ENCODE results near the gene MOSMO. TPM values are rescaled to one million over a fixed set of nuclear protein-coding genes. Genes with fewer than 3 reads are reported as not detected.

The MOSMO gene
- polyA plus RNA-seq, 3 donors: 0.95 to 9.1 (median 2.5) TPM

GRCh38 chr16:21985524-21985923 lies 22.4 kb upstream of the MOSMO start:
- no peaks in the 10 kb centered on the region for H3K4me1 Mint-ChIP-seq
- no peaks in the 10 kb centered on the region for H3K27me3 ChIP-seq (ENCODE audit: control insufficient read depth in 2 of 2, insufficient read depth in 2 of 2, low read length in 2 of 2)
- H3K27me3 Mint-ChIP-seq (ENCODE audit: low read depth in 3 of 3): no peaks in the 10 kb centered on the region
- peaks cover 60 to 62% of the 10 kb centered on the region in 2 donors for H3K36me3 ChIP-seq (replicated peaks in 1 of 2; ENCODE audit: control insufficient read depth in 1 of 2, insufficient read depth in 2 of 2, low read length in 2 of 2)
- intact Hi-C loops (cut with micrococcal nuclease): no loop called here
- H4K20me1 ChIP-seq (ENCODE audit: insufficient read depth, low read length): no peaks in the 10 kb centered on the region
- no peaks in the 10 kb centered on the region for H3K4me1 ChIP-seq (ENCODE audit: control insufficient read depth in 1 of 2, insufficient read depth in 2 of 2, low read length in 2 of 2)
- no peak overlapping the region for H3K27ac ChIP-seq (ENCODE audit: low read depth in 1 of 2, low read length in 2 of 2)
- no peaks in the 10 kb centered on the region for H3K9me3 Mint-ChIP-seq
- H3K9ac ChIP-seq (ENCODE audit: insufficient read depth, low read length, poor library complexity, severe bottlenecking): no peak overlapping the region
- TF ChIP-seq, protein P1, sequence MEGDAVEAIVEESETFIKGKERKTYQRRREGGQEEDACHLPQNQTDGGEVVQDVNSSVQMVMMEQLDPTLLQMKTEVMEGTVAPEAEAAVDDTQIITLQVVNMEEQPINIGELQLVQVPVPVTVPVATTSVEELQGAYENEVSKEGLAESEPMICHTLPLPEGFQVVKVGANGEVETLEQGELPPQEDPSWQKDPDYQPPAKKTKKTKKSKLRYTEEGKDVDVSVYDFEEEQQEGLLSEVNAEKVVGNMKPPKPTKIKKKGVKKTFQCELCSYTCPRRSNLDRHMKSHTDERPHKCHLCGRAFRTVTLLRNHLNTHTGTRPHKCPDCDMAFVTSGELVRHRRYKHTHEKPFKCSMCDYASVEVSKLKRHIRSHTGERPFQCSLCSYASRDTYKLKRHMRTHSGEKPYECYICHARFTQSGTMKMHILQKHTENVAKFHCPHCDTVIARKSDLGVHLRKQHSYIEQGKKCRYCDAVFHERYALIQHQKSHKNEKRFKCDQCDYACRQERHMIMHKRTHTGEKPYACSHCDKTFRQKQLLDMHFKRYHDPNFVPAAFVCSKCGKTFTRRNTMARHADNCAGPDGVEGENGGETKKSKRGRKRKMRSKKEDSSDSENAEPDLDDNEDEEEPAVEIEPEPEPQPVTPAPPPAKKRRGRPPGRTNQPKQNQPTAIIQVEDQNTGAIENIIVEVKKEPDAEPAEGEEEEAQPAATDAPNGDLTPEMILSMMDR (IDR thresholded peaks at IDR 0.05): no peak
- peaks cover 56 to 60% of the 10 kb centered on the region in 2 donors for H3K36me3 Mint-ChIP-seq
- H3K4me3 Mint-ChIP-seq: no peak overlapping the region
- H3K79me2 ChIP-seq (ENCODE audit: insufficient read depth, low read length): no peaks in the 10 kb centered on the region
- H3K9me3 ChIP-seq (replicated peaks in 1 of 2; ENCODE audit: control insufficient read depth in 1 of 2, insufficient read depth in 1 of 2, low read length in 2 of 2): no peaks in the 10 kb centered on the region
- no peak overlapping the region for H3K4me2 ChIP-seq (replicated peaks; ENCODE audit: extremely low read depth, low read length, poor library complexity, severe bottlenecking)
- peak overlapping the region in 1 of 7 donors; percentile 8 for H3K27ac Mint-ChIP-seq
- H2AFZ ChIP-seq (ENCODE audit: insufficient read depth, low read depth, low read length, poor library complexity, severe bottlenecking): no peak overlapping the region
- H3K4me3 ChIP-seq (replicated peaks in 1 of 3; ENCODE audit: low read depth in 2 of 3, low read length in 3 of 3): no peak overlapping the region
- DNase-seq: no peak

DNA sequence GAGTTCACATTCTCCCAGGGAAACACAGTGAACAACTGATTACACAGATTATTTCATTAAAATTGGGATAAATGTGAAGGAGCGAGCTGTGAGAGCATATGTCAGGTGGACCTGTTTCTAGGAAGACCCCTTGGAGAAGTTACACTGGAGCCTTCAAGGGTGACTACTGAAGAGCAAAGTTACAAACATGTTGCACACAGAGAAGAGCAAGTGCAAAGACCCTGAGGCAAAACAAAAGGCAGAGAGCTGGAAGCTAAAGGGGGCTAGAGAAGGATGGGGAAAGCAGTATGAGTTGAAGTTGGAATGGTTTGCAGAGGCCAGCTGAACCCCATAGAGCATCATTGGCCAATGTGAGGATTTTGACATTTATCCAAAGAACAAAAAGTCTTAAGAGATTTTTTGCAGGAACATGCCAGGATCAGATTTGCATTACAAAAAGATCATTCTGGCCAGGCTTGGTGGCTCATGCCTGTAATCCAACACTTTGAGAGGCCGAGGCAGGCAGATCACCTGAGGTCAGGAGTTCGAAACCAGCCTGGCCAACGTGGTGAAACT lies 21.1 kb upstream of the MOSMO start:
- Histone ChIP-seq H3K27ac (ENCODE audit: low read depth in 1 of 2, low read length in 2 of 2) (no peak overlapping the region), H3K79me2 (ENCODE audit: insufficient read depth, low read length) (no peaks in the 10 kb centered on the region), H3K4me1 (ENCODE audit: control insufficient read depth in 1 of 2, insufficient read depth in 2 of 2, low read length in 2 of 2) (no peaks in the 10 kb centered on the region), H4K20me1 (ENCODE audit: insufficient read depth, low read length) (no peaks in the 10 kb centered on the region), H3K36me3 (replicated peaks in 1 of 2; ENCODE audit: control insufficient read depth in 1 of 2, insufficient read depth in 2 of 2, low read length in 2 of 2) (peaks cover 48 to 50% of the 10 kb centered on the region in 2 donors), H3K9ac (ENCODE audit: insufficient read depth, low read length, poor library complexity, severe bottlenecking) (no peak overlapping the region), H3K4me3 (replicated peaks in 1 of 3; ENCODE audit: low read depth in 2 of 3, low read length in 3 of 3) (no peak overlapping the region), H3K4me2 (replicated peaks; ENCODE audit: extremely low read depth, low read length, poor library complexity, severe bottlenecking) (no peak overlapping the region), H3K27me3 (ENCODE audit: control insufficient read depth in 2 of 2, insufficient read depth in 2 of 2, low read length in 2 of 2) (no peaks in the 10 kb centered on the region), H3K9me3 (replicated peaks in 1 of 2; ENCODE audit: control insufficient read depth in 1 of 2, insufficient read depth in 1 of 2, low read length in 2 of 2) (no peaks in the 10 kb centered on the region), H2AFZ (ENCODE audit: insufficient read depth, low read depth, low read length, poor library complexity, severe bottlenecking) (no peak overlapping the region)
- intact Hi-C loops (cut with micrococcal nuclease): no loop called here
- Mint-ChIP-seq H3K4me1 (no peaks in the 10 kb centered on the region), H3K27ac (no peak overlapping the region), H3K4me3 (no peak overlapping the region), H3K36me3 (peaks cover 45 to 48% of the 10 kb centered on the region in 2 donors), H3K27me3 (ENCODE audit: low read depth in 3 of 3) (no peaks in the 10 kb centered on the region), H3K9me3 (no peaks in the 10 kb centered on the region)
- TF ChIP-seq, protein P1 (IDR thresholded peaks at IDR 0.05): no peak
- WGBS (ENCODE audit: insufficient coverage): 100% methylated on average over 2 of the region's 4 CpGs
- DNase-seq: no peak

Data from CD14-positive monocyte (primary cell).